Parathyroid adenoma (tissue), 2 donors: Measurements from ENCODE around the gene NDC1.

Source experiments
- H2AFZ ChIP-seq: fragments of 300-600 bp; sonication (generic); one replicate; pipeline ENCODE4 v1.7.0; 2017; ENCODE audit warnings: antibody characterized with exemption, mild to moderate bottlenecking
- H3K27ac ChIP-seq: fragments of 300-600 bp; sonication (generic); one replicate; pipeline ENCODE4 v1.7.0; 2017
- H3K27me3 ChIP-seq: fragments of 300-600 bp; sonication (generic); one replicate; pipeline ENCODE4 v1.7.0; 2017; ENCODE audit warnings: low read length; ENCODE audit not compliant: control insufficient read depth, insufficient read depth
- H3K36me3 ChIP-seq: fragments of 300-600 bp; sonication (generic); one replicate; pipeline ENCODE4 v1.7.0; 2017; ENCODE audit warnings: low read length; ENCODE audit not compliant: control insufficient read depth, insufficient read depth
- H3K4me1 ChIP-seq: fragments of 300-600 bp; sonication (generic); one replicate; pipeline ENCODE4 v1.7.0; 2017; ENCODE audit warnings: control low read depth
- H3K4me2 ChIP-seq: fragments of 300-600 bp; sonication (generic); one replicate; pipeline ENCODE4 v1.7.0; 2017; ENCODE audit warnings: low read length
- H3K4me3 ChIP-seq: fragments of 300-600 bp; sonication (generic); one replicate; pipeline ENCODE4 v1.7.0; 2017; ENCODE audit warnings: low read depth, low read length
- H3K79me2 ChIP-seq: fragments of 300-600 bp; sonication (generic); one replicate; pipeline ENCODE4 v1.7.0; 2017; ENCODE audit warnings: control low read depth
- H3K9ac ChIP-seq: fragments of 300-600 bp; sonication (generic); one replicate; pipeline ENCODE4 v1.7.0; 2017; ENCODE audit warnings: mild to moderate bottlenecking
- H3K9me3 ChIP-seq: fragments of 300-600 bp; sonication (generic); one replicate; pipeline ENCODE4 v1.7.0; 2017; ENCODE audit warnings: low read length; ENCODE audit not compliant: control insufficient read depth
- CTCF ChIP-seq: fragments of 300-600 bp; sonication (generic); IDR thresholded peaks from one replicate; pipeline ENCODE4 v1.7.0; 2017; ENCODE audit warnings: antibody characterized with exemption, mild to moderate bottlenecking
- donor health status: primary hyperparathyroidism.

Gene NDC1

GRCh38 chr1:53783056-53783455, 55.0 kb downstream of the NDC1 start:
- no peak overlapping the region for H3K4me3 ChIP-seq
- no peak overlapping the region for H3K4me2 ChIP-seq
- H2AFZ ChIP-seq: no peak overlapping the region
- H3K27ac ChIP-seq: no peak overlapping the region
- H3K9me3 ChIP-seq: no peaks in the 10 kb centered on the region
- H3K79me2 ChIP-seq: no peaks in the 10 kb centered on the region
- no peak overlapping the region for H3K9ac ChIP-seq
- no peaks in the 10 kb centered on the region for H3K4me1 ChIP-seq
- TF ChIP-seq CTCF: no peak
- H3K36me3 ChIP-seq: no peaks in the 10 kb centered on the region
- no peaks in the 10 kb centered on the region for H3K27me3 ChIP-seq

DNA sequence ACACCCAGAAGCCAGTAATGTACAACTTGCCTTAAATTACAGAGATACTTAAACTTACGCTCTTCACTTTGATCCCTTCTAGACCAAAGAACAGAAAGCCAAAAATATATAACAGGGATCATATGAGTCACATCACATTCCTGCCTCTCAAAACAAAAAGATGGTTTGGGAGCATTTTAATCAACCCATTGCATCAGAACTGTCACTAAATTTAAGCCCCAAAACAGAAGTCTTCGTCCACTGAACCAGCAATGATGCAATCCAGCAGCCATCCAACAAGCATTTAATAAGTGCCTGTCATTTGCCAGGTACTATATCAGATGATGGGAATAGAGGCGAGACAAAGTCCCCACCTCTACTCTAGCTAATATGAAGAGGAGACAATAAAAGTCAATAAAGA, 56.4 kb downstream of the NDC1 start:
- H3K9me3 ChIP-seq: no peaks in the 10 kb centered on the region
- H3K36me3 ChIP-seq: no peaks in the 10 kb centered on the region
- H3K9ac ChIP-seq: no peak overlapping the region
- no peak overlapping the region for H3K4me2 ChIP-seq
- no peak for TF ChIP-seq CTCF
- no peak overlapping the region for H3K4me3 ChIP-seq
- H2AFZ ChIP-seq: no peak overlapping the region
- no peaks in the 10 kb centered on the region for H3K27me3 ChIP-seq
- H3K4me1 ChIP-seq: no peaks in the 10 kb centered on the region
- no peak overlapping the region for H3K27ac ChIP-seq
- no peaks in the 10 kb centered on the region for H3K79me2 ChIP-seq

- no peak overlapping the region for H3K4me2 ChIP-seq
- H2AFZ ChIP-seq: no peak overlapping the region
- H3K4me1 ChIP-seq: no peaks in the 10 kb centered on the region
- no peaks in the 10 kb centered on the region for H3K79me2 ChIP-seq
- H3K27ac ChIP-seq: no peak overlapping the region
- H3K36me3 ChIP-seq: no peaks in the 10 kb centered on the region
- no peaks in the 10 kb centered on the region for H3K9me3 ChIP-seq
- no peak for TF ChIP-seq CTCF
- no peak overlapping the region for H3K9ac ChIP-seq
- no peak overlapping the region for H3K4me3 ChIP-seq
- H3K27me3 ChIP-seq: no peaks in the 10 kb centered on the region
Measured at GRCh38 chr1:53777272-53777671, 60.8 kb downstream of the NDC1 start.

DNA sequence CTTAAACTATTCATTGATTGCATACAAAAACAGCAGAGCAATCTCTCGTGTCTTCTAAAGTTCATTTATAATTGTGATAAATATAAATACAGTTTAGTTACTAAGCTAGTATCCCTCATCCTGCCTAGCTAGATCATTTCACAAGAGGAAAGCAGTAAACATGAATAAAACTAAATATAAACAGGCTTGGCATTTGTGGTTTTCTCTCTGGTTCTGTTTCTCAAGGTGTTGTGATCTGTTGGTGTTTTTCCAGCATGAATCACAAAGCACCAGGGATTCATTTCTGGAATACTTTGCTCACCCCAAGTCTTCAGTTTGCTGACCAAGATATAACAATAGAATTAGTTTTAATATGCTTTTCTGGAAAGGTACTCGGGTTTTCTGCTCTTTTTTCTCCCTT, 66.4 kb downstream of the NDC1 start:
- Histone ChIP-seq H3K79me2 (no peaks in the 10 kb centered on the region), H3K4me1 (no peaks in the 10 kb centered on the region), H3K9me3 (no peaks in the 10 kb centered on the region), H3K4me3 (no peak overlapping the region), H3K27me3 (no peaks in the 10 kb centered on the region), H3K36me3 (no peaks in the 10 kb centered on the region), H3K4me2 (no peak overlapping the region), H3K27ac (no peak overlapping the region), H3K9ac (no peak overlapping the region), H2AFZ (no peak overlapping the region)
- no peak for TF ChIP-seq CTCF

DNA sequence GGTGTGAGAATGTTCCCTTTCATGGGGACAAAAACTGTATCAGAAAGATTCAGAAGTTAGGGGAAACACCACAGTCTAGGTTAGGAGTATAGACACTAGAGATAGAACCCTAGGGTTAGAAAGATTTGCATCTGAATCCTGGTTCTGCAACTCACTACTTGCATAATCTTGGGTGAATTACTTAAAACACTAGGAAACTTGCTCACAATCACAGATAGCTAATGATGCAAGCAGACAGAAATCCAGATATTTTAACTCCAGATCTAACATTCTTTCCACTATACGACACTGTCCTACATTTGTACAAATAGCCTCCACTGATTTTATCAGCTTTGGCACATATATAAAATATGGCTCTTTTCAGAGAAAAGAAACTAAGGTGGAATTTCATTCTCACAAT, 68.3 kb downstream of the NDC1 start:
- Histone ChIP-seq H3K4me1 (no peaks in the 10 kb centered on the region), H3K9me3 (no peaks in the 10 kb centered on the region), H3K27ac (no peak overlapping the region), H2AFZ (no peak overlapping the region), H3K9ac (no peak overlapping the region), H3K4me2 (no peak overlapping the region), H3K79me2 (no peaks in the 10 kb centered on the region), H3K4me3 (no peak overlapping the region), H3K27me3 (no peaks in the 10 kb centered on the region), H3K36me3 (no peaks in the 10 kb centered on the region)
- no peak for TF ChIP-seq CTCF
